CD4-positive, CD25-positive, alpha-beta regulatory T cell (primary cell): ENCODE data around the gene GLA. TPM values are rescaled to one million over a fixed set of nuclear protein-coding genes. Genes with fewer than 3 reads are reported as not detected.

Experiments used
- ATAC-seq, 2 donors: fragments of 150-1000 bp; cut with Tn5 transposase; one replicate each; pipeline ENCODE4 v1.10.0; 2021; ENCODE audit warnings: low read depth in 2 of 2, moderate number of reproducible peaks in 2 of 2, moderate library complexity in 1 of 2
- DNase-seq, 3 donors: peaks; one replicate each; pipeline versions ENCODE4 v3.0.0 to v3.0.0-alpha.2; 2012 to 2022; ENCODE audit warnings: mixed read lengths in 1 of 3
- H3K27ac ChIP-seq: one replicate; pipeline ENCODE4 v1.7.0; 2013; ENCODE audit warnings: mild to moderate bottlenecking, low read length; ENCODE audit not compliant: insufficient read depth, poor library complexity, severe bottlenecking
- H3K27me3 ChIP-seq: one replicate; pipeline ENCODE4 v1.7.0; 2013; ENCODE audit warnings: low read length; ENCODE audit not compliant: control insufficient read depth, insufficient read depth
- H3K36me3 ChIP-seq: one replicate; pipeline ENCODE4 v1.7.0; 2013; ENCODE audit warnings: mild to moderate bottlenecking, low read length, moderate library complexity; ENCODE audit not compliant: control insufficient read depth, insufficient read depth
- H3K4me1 ChIP-seq: 2 replicates; pipeline ENCODE4 v1.7.0; 2013; ENCODE audit warnings: mild to moderate bottlenecking, low read length; ENCODE audit not compliant: insufficient read depth, control insufficient read depth, poor library complexity, severe bottlenecking
- H3K4me3 ChIP-seq: one replicate; pipeline ENCODE4 v1.7.0; 2013; ENCODE audit warnings: low read depth, mild to moderate bottlenecking, low read length, moderate library complexity
- H3K9me3 ChIP-seq, 2 experiments: 1 replicate in 1 of 2; 2 replicates in 1 of 2; pipeline ENCODE4 v1.7.0; 2013; ENCODE audit warnings: low read length in 2 of 2, mild to moderate bottlenecking in 1 of 2, moderate library complexity in 1 of 2; ENCODE audit not compliant: control insufficient read depth in 2 of 2
- H3K27ac Mint-ChIP-seq, 3 donors: one replicate each; pipeline ENCODE4 v1.8.0; 2020 to 2022; ENCODE audit warnings: mild to moderate bottlenecking in 3 of 3, mixed read lengths in 3 of 3, moderate library complexity in 2 of 3
- H3K27me3 Mint-ChIP-seq: one replicate; pipeline ENCODE4 v1.8.0; 2022; ENCODE audit warnings: mild to moderate bottlenecking, mixed read lengths
- H3K36me3 Mint-ChIP-seq: one replicate; pipeline ENCODE4 v1.8.0; 2020; ENCODE audit warnings: mixed read lengths
- H3K4me1 Mint-ChIP-seq, 4 donors: one replicate each; pipeline ENCODE4 v1.8.0; 2020 to 2022; ENCODE audit warnings: mixed read lengths in 4 of 4, mild to moderate bottlenecking in 1 of 4
- H3K4me3 Mint-ChIP-seq, 4 donors: one replicate each; pipeline ENCODE4 v1.8.0; 2020 to 2022; ENCODE audit warnings: mild to moderate bottlenecking in 4 of 4, mixed read lengths in 4 of 4, moderate library complexity in 3 of 4
- H3K9me3 Mint-ChIP-seq, 7 donors: one replicate each; pipeline ENCODE4 v1.8.0; 2020 to 2022; ENCODE audit warnings: mixed read lengths in 7 of 7, mild to moderate bottlenecking in 3 of 7, moderate library complexity in 2 of 7
- polyA plus RNA-seq, 4 donors: library from polyadenylated mRNA; unstranded; fragments of 300-500 nt; fragmentation: Illumina TruSeq; gene quantifications; one replicate each; pipeline ENCODE4 v1.2.3, GENCODE V29; 2021
- total RNA-seq: library from RNA; stranded (reverse); gene quantifications from one replicate; pipeline ENCODE4 v1.2.3, GENCODE V29; 2022

GLA gene
- total and polyA plus RNA-seq, 5 donors from 2014 or later, result 10.7 to 32.7 (median 13.2) TPM

DNA sequence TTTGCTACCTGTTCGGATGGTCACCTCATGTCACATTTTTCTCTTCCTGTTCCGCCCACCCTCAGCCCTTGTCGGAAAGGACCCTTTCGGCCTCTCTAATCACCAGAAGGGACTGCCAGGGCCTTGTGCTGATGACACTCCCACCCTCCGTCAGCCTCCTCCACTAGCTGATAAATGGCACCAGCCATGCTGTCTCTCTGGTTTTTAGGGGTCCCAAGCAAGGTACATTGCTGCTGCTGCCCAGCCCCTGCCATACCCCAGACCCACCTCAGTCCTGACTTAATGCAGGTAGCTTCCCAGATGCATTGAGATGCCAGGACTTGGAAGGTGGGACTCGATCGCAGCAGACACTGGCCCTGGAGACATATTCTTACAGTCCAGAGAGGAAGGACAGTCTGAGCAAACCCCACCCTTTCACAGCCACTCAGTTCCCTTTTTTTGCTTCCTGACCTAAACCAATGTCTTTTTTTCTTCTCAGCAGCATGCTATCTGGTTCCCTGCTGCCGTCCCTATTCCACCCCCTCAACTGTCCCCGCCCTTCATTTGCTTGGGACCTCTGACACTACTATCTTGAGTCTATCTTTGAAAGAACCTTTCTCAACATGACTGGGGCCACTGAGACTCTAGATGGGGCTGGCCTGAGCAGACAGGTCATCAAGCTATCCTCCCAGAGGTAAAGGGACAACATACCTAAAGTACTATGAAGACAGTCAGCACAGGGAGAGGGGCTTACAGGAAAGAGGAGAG, 21.8 kb downstream of the GLA start, which contains the start of gene BTK:
Gene BTK (minus strand): TSS at position 397 of the 747 bp plus-strand sequence. CDS start 10,907 bp downstream, outside the sequence.
- H3K4me3 Mint-ChIP-seq, result no peak within 1 kb of the TSS
- H3K9me3 ChIP-seq, result no peaks in the 10 kb centered on the region
- H3K4me1 Mint-ChIP-seq, result peaks cover 0 to 7% (median 3%) of the 10 kb centered on the region in 4 donors
- H3K27me3 Mint-ChIP-seq, result peaks cover 5% of the 10 kb centered on the region
- H3K4me3 ChIP-seq, result no peak within 1 kb of the TSS
- no peak for ATAC-seq
- no peaks in the 10 kb centered on the region for H3K36me3 Mint-ChIP-seq
- no peaks in the 10 kb centered on the region for H3K36me3 ChIP-seq
- H3K27me3 ChIP-seq, result no peaks in the 10 kb centered on the region
- H3K27ac ChIP-seq, result no peak within 1 kb of the TSS
- no peak for DNase-seq
- peak within 1 kb of the TSS in 2 of 3 donors; percentile 11 to 46 for H3K27ac Mint-ChIP-seq
- H3K9me3 Mint-ChIP-seq, result no peaks in the 10 kb centered on the region
- no peaks in the 10 kb centered on the region for H3K4me1 ChIP-seq

DNA sequence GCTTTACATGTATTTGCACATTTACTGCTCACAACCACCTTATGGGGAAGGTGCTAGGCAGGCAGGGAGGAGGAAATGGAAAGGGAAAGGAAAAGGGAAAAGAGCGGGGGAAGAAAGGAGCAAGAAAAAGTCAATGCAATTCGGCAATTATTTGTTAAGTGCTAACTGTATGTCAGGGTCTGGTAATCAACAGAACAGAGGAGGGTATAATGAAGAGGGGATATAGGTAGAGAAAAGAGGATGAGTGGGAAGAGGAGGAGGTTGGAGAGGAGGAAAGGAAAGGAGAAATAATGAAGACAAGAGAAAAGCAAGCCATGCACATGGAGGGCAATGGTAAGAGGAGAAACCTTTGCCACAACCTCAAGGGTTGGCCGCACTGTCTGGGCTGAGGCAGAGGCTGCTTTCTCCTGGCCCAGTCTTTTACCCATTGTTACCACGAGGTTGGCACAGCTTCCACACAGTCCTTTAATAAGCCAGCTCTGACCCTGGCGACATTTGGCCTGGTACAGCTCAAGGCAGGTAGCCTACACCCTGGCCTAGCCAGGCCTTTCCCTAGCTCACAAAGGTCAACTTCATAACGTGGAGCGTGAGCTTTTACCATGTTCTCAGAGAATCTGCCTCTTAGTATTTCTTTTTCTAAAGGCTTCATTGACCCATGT, 22.6 kb downstream of the GLA start:
- Mint-ChIP-seq H3K27ac (no peak overlapping the region), H3K4me3 (no peak overlapping the region), H3K9me3 (no peaks in the 10 kb centered on the region), H3K4me1 (peaks cover 0 to under 1% (median 0%) of the 10 kb centered on the region in 4 donors), H3K36me3 (no peaks in the 10 kb centered on the region), H3K27me3 (peaks cover 5% of the 10 kb centered on the region)
- DNase-seq (no peak), ATAC-seq (no peak)
- H3K9me3 ChIP-seq, result no peaks in the 10 kb centered on the region
- no peaks in the 10 kb centered on the region for H3K4me1 ChIP-seq
- no peaks in the 10 kb centered on the region for H3K27me3 ChIP-seq
- H3K4me3 ChIP-seq, result no peak overlapping the region
- H3K36me3 ChIP-seq, result no peaks in the 10 kb centered on the region
- no peak overlapping the region for H3K27ac ChIP-seq

DNA sequence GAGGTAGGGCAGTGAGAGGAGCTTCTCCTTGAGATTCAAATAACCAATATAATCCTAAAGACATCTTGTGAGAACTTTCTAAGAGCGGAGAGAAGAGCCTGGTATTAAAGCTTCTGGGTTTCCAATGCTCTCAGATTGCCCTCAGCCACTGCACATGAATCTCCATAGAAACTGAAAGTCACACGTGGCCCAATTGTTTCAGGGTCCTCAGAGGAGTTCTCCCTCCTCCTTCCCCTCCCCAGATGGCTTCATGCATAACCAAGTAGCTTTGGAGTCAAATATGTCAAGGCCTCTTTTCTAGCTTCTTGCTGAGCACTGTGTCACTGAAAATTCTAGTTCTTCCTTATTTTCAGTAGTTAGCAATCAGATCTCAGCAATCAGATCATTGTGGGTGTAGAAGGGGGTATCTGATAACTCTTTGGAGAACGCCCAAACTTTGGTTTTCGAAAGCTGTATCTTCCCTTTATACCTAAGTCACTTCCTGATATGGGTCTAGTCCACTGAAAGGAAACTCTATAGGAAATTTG, 24.0 kb downstream of the GLA start:
- Histone ChIP-seq H3K27ac (no peak overlapping the region), H3K27me3 (no peaks in the 10 kb centered on the region), H3K4me1 (no peaks in the 10 kb centered on the region), H3K4me3 (no peak overlapping the region), H3K36me3 (no peaks in the 10 kb centered on the region), H3K9me3 (no peaks in the 10 kb centered on the region)
- Mint-ChIP-seq H3K36me3 (no peaks in the 10 kb centered on the region), H3K9me3 (no peaks in the 10 kb centered on the region), H3K27ac (no peak overlapping the region), H3K4me3 (no peak overlapping the region), H3K4me1 (no peaks in the 10 kb centered on the region), H3K27me3 (peaks cover 5% of the 10 kb centered on the region)
- no peak for ATAC-seq
- no peak for DNase-seq

DNA sequence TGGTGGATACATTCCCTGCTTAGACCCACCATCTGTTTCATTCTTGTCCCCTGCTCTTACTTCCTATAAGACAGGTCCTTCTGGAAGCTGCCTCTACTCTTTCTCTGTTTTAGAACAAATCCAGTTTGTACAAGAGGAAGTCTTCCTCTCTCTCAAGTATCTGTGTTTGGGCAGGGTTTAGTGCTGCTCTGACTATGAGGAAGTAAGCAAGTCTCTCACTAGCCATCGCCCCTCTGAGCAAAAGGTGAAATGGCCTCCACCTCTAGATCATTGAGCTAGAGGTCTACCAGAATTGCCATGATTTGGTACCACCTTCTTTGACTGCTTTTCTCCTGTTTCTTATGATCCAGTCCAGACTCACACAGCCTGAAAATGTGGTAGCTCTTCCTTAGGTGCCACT, 30.2 kb downstream of the GLA start:
- Mint-ChIP-seq H3K27me3 (peaks cover 11% of the 10 kb centered on the region), H3K4me3 (no peak overlapping the region), H3K4me1 (no peaks in the 10 kb centered on the region), H3K9me3 (no peaks in the 10 kb centered on the region), H3K27ac (no peak overlapping the region), H3K36me3 (no peaks in the 10 kb centered on the region)
- ATAC-seq, result no peak
- no peaks in the 10 kb centered on the region for H3K27me3 ChIP-seq
- no peaks in the 10 kb centered on the region for H3K36me3 ChIP-seq
- H3K4me3 ChIP-seq, result no peak overlapping the region
- no peaks in the 10 kb centered on the region for H3K4me1 ChIP-seq
- H3K9me3 ChIP-seq, result no peaks in the 10 kb centered on the region
- no peak overlapping the region for H3K27ac ChIP-seq
- no peak for DNase-seq

- Mint-ChIP-seq H3K36me3 (no peaks in the 10 kb centered on the region), H3K27ac (peak overlapping the region in 1 of 3 donors; percentile 3), H3K4me1 (no peaks in the 10 kb centered on the region), H3K4me3 (no peak overlapping the region), H3K9me3 (no peaks in the 10 kb centered on the region), H3K27me3 (peaks cover 12% of the 10 kb centered on the region)
- Histone ChIP-seq H3K4me3 (no peak overlapping the region), H3K27me3 (peaks cover 3% of the 10 kb centered on the region), H3K4me1 (no peaks in the 10 kb centered on the region), H3K9me3 (no peaks in the 10 kb centered on the region), H3K36me3 (no peaks in the 10 kb centered on the region), H3K27ac (no peak overlapping the region)
- ATAC-seq (no peak), DNase-seq (no peak)
Measured at GRCh38 chrX:101370888-101371504, 36.7 kb downstream of the GLA start.

DNA sequence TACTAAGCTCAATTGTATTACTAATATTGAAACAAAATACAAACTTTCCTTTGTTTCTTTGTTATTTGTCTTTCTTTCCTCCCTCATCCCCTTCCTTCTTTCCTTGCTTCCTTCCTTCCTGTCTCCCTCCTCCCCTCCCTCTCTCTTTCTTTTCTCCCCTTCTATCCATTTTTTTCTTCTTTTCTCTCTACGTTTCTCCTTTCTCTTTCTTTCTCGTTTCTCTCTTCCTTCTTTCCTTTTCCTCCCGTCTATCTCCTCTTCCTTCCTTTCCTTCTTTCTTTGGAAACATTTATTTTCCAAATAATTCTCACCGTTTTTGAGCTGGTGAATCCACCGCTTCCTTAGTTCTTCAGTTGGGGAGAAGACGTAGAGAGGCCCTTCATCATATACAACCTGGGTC, 38.0 kb downstream of the GLA start:
- peaks cover 3% of the 10 kb centered on the region for H3K27me3 ChIP-seq
- H3K27ac Mint-ChIP-seq, result no peak overlapping the region
- DNase-seq, result no peak
- H3K4me1 ChIP-seq, result no peaks in the 10 kb centered on the region
- peaks cover 12% of the 10 kb centered on the region for H3K27me3 Mint-ChIP-seq
- no peak overlapping the region for H3K4me3 ChIP-seq
- no peaks in the 10 kb centered on the region for H3K9me3 ChIP-seq
- H3K27ac ChIP-seq, result no peak overlapping the region
- H3K36me3 Mint-ChIP-seq, result no peaks in the 10 kb centered on the region
- no peaks in the 10 kb centered on the region for H3K9me3 Mint-ChIP-seq
- no peak overlapping the region for H3K4me3 Mint-ChIP-seq
- ATAC-seq, result no peak
- H3K4me1 Mint-ChIP-seq, result no peaks in the 10 kb centered on the region
- no peaks in the 10 kb centered on the region for H3K36me3 ChIP-seq

DNA sequence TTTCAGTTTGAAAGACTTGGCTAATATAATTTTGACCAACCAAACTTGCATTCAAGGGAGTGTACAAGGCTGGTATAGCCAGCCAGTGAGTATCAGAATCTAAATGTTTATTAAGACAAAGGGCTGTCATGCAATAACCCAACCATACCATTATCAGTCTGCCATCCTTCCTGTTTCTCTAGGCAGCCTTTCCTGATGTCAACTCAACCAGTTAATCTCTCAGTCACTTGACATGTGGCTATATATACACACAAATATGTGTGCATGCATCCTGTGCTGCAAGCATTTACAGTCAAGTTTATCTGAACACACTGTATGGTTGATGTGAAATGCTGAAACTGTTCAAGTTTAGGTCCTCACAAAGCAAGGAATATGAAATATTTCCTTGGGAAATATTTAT, 38.9 kb downstream of the GLA start:
- no peak overlapping the region for H3K4me3 ChIP-seq
- Mint-ChIP-seq H3K36me3 (no peaks in the 10 kb centered on the region), H3K27me3 (peaks cover 12% of the 10 kb centered on the region), H3K27ac (no peak overlapping the region), H3K4me3 (no peak overlapping the region), H3K4me1 (no peaks in the 10 kb centered on the region), H3K9me3 (no peaks in the 10 kb centered on the region)
- no peak overlapping the region for H3K27ac ChIP-seq
- H3K27me3 ChIP-seq, result peaks cover 3% of the 10 kb centered on the region
- H3K36me3 ChIP-seq, result no peaks in the 10 kb centered on the region
- no peak for DNase-seq
- ATAC-seq, result no peak
- no peaks in the 10 kb centered on the region for H3K9me3 ChIP-seq
- H3K4me1 ChIP-seq, result no peaks in the 10 kb centered on the region
